HG03139 (cell line): Measurements from ENCODE around the gene NRXN3.

Experiments used
- ATAC-seq: cut with Tn5 transposase; IDR thresholded peaks from one replicate; pipeline ENCODE4 v1.9.1; 2021; ENCODE audit not compliant: unreplicated experiment

NRXN3 gene

DNA sequence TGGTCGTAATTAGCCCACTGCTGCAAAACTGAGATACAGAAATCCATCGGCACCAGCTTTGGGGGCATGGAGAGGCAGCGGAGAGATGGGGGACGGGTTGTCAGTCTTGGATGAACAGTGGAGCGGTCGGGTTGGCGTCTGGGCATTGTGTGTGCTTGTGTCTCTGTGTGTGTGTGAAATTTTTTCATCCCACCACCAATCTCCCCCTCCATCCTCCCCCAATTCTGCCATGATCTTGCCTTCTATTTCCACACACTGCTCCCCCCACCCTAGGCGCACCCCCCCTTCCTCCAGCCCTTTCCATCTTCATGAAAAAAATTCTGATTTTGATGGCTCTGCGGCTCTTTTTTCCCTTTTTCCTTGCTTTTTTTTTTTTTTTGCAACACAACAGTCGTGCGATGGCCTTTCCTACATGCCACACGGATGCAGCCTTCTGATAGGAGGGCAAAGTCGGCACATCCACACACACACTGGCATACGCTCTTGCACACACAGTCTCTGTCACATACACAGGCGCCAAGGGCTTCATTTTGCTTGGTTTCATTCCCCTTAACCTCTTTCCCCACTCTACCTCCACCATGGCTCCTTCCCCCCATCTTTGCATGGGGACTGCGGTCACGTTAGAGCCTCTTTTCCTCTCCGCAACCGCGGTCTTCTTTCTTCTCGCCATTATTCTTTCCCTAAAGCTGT is 3.3 kb downstream of the NRXN3 start:
- ATAC-seq, result no peak

DNA sequence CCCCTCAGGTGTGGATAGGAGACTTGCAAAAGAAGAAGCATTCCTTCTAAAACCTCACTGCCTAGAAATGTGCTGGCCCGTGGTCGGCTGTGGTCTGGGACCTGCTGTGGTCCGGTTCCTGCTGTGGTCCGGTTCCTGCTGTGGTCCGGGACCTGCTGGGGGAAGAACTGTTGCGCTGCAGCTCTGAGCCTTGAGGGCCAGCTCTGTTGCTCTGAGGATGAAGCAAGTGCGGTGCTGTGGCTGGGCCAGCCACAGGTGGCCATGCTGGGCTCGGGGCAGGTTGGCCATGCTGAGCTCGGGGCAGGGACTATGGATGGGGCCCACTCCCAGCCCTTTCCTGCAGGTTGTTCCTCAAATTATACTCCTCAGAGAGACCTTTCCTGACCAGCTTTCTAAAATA is 5.2 kb downstream of the NRXN3 start:
- no peak for ATAC-seq

DNA sequence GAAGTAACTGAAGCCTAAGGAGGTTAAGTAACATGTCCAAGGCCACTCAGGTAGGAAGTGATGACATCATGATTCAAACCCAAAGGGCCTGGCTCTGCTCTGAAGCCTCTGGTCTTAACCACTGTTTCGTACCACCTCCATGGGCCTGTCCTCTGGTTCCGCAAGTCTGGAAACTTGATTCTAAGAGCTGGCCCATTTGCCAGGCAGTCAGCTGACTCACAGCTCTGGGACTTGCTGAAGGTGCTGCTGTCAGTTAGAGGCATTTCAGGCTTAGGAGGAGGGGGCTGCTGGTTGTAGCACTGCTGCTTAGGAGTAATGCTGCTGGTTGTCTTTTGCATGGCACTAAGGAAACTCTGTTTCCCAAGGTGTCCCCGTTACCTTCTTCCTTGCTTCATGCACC is 7.9 kb downstream of the NRXN3 start:
- no peak for ATAC-seq

DNA sequence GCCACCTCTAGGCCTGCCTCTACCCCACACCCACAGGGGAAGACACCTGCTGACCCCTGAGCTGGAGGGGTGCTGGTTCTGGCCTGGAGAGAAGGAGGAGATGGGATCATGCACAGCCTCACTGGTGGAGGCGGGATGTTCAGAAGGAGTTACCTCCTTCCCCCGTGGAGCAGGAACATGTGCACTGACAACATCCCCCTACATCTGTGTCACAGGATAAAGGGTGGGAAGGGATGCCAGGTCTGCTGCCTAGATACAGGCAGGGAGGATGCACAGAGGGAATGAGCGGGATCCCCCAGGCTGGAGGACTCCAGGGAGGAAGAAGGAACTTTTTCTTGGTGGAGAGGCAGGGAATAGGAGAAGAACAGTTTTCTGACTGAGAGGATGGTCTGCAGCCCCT is 8.8 kb downstream of the NRXN3 start:
- no peak for ATAC-seq

DNA sequence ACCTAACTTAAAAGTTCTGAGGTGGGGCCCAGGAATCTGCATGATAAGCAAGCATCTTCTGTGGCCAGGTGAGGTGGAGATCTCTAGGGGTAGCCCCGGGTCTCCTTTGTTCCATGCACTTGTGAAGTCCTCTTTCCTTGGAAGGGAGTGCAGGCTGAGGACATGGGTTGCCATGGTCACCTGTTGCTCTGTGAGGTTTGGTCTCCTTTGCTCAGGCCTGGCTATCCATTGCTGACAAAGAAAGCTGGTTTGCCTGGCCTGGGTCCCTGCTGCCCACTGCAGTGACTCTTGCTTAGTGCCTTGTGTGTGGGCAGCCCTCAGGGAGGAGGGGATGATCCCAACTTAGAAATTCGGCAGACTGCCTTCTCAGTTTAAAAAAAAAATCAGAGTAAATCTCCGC is 11.1 kb downstream of the NRXN3 start:
- ATAC-seq, result no peak

DNA sequence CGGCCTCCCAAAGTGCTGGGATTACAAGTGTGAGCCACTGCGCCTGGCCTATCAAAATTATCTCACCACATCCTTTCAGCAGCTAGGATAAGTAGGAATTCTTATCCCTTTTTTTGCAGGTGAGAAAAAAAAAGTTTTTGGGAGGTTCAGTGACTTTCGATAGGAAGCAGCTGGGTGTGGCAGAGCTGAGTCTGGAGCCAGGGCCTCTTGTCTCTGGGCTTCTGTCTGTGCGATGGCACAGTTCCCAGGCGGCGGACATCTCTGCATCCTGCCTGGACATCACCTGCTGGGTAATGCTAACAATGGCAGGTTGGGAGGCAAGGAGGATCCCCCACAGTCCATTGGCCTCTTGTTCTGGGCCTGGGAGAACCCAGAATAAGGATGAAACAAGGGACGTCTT is 12.5 kb downstream of the NRXN3 start:
- ATAC-seq, result no peak

DNA sequence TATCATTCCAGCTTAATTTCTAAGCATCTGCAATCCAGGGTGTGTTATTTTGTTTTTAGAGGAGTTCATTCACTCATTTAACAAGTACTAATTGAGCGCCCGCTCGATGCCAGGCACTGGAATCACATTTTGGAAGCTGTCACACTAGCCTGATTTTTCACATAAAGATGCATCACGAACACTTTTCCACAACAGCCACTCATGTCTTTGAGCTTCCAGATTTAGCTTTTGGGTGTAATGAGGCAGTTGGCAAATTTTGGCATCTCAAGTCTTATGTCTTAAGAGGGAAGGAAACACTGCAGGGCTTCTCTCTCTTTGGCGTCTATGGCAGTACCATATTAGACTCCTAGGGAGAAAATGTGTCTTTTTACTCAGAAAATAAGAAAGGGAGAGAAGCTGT is 14.0 kb downstream of the NRXN3 start:
- no peak for ATAC-seq

DNA sequence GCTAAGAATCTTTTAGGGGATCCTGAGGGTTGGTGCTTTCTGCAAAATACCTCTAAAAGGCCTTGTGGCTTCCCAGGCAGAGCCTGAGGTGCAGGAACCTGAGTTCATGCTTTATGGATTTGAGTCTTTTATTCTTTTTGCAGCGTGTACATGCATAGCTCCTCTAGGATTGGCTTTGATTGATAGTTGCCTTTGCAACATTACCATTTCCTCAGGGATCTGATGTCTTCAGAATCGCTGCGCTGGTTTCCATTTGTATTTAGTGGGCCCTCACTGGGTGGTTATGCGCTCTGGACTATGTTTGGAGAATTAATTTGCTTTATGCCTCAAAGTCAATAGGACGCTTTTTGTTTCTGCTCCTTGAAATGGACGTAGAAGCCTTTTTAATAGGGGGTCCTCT is 16.1 kb downstream of the NRXN3 start:
- no peak for ATAC-seq

DNA sequence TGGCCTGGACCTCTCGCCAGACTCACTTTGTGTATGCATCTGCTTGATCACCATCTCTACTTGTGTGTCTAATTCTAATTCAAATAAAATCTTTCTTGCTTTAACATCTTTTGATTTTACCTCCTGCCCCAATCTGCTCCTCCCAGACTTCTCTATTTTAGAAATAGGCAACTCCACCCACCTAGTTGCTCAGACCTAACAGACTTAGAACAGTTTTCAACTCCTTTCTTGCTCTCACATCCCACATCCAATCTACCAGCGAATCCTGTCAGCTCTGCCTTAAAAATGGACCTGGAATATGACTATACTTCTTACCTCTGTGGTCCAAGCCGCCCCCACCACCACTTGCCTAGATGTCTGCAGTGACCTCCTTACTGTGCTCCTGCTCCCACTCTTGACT is 18.7 kb downstream of the NRXN3 start:
- ATAC-seq, result no peak

DNA sequence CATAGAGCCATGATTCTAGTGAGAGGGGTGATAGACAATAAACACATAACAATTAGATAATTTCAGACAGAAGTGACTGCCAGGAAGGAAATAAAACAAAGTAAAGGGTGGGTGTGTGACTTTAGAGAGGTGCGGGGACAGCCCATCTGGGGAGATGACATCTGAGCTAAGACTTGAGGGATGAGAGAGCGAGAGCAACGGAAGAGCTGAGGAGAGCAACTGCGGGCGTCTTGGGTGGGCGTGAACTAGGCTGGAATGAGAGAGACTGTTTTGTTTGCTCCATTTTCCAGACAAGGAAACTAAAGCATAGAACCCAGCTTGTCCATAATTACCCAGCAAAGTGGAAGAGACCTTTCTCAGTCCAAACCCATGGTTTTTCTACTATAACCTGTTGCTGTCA is 25.3 kb downstream of the NRXN3 start:
- no peak for ATAC-seq

DNA sequence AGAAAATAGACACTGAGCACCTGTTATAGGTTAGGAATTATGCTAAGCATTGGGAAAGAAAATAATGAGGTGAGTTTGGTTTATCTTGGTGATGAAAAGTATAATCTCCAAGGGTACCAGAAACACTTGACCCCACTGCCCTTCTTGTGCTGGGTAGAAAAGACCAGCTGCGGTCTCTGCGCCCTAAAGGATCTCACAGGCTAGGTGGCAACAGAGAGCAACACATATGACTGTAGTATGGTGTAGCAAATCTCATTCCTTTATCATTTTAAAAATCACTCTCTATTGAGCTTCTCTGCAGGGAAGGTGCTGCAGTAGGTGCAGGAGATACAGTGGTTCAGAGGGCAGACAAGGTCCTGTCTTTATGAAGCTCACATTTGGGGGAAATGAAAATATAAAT is 26.1 kb downstream of the NRXN3 start:
- ATAC-seq, result no peak

DNA sequence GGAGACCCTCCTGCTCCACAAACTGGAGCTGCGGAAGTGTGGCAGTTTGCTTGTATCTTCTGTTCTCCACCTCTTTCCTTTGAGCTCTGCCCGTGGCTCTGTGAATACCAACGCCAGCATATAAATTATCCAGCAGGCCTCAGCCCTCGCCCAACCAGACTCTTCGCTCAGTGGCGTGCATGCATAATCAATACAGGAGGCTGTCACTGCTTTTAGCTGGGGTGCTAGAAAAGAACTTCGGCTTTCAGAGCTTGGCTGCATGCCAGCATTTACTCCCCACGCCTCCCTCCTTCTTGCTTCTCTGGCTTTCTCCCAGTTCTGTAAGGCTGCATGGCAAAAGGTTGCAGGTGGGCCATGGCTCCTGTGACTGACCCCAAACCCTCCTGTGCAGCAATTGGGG is 26.9 kb downstream of the NRXN3 start:
- ATAC-seq, result no peak

DNA sequence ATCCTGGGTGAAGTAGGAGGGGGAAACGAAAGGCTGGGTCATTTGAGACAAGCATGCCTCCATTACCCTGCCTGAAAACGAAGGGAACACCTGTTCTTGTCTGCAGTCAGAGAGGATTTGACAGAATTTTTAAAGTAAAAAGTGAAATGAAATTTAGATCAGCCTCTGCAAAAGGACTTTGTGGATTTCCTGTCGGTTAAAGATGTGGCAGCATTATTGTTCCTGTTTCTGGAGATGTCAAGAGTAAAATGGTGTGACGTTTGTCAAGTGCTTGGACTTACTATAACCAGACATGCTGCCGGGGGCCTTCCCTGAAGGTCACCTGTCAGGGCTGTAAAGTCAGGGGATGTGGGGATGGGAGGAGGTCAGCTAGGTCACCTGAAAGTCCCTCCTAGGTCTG is 32.0 kb downstream of the NRXN3 start:
- no peak for ATAC-seq

DNA sequence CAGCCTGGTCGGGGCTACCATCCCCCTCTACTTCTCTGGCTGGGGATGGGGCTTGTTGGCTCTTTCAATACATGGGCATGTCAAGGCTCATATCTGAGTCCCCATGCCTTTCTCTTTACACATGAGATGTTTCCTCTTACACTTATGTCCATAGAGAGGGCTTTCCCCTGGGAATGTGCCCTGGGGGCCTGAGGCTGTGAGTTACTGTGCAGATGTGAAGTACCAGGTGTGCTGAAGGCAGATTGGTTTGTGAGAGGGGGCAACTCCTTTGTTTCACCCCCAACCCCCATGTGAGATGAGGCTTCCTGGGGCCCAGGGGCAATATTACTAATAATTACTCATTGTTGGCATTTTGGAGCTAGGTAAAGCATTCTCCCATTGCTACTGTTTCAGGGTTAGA is 32.8 kb downstream of the NRXN3 start:
- no peak for ATAC-seq

DNA sequence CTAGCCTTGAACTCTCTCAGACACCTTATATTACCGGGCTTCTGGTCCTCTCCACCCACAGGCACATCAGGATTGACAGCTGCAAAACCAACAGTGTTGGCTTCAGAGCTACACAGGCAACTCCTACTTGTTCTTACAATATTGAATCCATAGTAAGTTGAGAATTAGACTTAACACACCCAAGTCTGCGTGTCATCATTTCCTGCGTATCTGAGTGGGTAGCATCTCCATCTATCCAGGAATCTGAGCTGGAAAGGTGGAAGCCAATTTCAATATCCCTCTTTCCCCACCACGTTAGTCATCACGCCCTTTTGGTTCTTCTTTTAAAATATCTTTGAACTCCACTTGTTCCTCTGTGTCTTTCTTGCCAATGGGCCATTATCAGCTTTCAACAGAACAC is 37.2 kb downstream of the NRXN3 start:
- ATAC-seq, result no peak

DNA sequence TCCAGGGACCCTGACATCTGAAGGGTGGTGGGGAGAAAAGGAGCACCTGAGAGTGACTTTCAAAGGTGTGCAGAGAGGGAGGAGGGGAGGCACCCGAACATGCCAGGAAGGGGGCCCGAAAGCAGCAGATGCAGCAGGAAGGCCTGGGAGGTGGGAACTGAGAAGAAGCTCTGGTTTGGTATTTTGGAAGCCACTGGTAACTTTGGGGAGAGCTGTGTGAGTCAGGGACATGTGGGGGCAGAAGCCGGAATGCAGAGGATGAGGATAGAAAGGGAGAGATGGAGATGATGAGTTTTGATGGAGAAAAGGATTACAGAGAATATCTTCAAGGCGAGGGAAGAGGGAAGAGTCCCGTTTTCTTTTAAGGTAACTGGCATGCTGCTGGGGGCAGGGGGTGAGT is 50.1 kb downstream of the NRXN3 start:
- ATAC-seq, result no peak

DNA sequence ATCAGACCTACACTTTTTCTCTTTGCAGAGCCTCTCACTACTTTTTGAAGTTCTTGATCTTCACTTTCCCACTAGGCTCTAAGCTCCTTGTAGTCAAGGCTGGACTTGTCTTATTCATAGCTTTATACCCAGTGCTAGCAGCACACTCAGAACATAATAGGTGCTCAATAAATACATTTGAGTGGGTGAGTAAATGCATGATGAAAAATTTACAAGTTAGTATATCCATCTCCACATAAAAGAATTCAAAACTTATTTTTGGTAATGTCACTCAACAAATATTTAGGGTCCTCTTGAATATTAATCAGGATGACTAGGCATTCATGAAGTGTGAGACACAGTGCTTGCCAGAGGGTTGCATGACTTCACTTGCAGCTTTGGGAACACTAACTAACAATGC is 52.6 kb downstream of the NRXN3 start:
- no peak for ATAC-seq

DNA sequence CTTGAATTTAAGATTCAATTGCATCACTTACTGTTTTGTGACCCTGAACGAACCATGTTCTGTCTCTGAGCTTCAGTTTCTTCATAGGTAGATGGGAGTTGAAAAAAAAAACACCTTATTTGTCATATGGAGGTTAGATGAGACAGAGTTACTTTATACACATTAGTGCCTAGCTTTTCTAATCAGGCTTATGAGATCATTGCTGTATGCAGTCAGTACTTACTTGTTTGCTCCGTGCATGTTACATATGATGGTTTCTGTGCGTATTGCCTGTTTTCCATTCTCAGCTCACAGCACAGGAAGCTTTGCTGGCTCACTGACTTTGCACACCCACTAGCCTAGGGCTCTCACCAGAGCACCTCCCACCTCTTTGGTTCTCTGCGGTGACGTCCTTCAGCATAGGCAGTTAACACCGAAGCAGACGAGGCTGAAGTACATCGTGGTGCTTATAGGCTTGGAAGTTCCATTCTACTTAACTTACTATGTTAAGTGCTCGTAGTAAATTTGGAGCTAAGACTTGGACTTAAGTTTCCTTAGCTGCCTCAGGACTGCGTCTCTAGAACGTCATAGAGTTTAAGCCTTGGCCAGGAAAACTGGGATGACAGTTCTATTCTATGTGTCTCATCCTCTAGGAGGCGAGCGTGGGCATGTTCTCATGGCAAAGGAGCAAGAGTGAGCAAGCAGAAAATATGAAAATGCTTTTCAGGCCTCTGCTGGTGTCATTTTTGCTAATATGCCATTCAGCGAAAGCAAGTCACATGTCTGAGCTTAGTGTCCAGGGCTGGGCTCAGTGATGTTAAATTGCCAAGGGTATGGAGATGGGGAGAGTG is 57.3 kb downstream of the NRXN3 start:
- no peak for ATAC-seq

DNA sequence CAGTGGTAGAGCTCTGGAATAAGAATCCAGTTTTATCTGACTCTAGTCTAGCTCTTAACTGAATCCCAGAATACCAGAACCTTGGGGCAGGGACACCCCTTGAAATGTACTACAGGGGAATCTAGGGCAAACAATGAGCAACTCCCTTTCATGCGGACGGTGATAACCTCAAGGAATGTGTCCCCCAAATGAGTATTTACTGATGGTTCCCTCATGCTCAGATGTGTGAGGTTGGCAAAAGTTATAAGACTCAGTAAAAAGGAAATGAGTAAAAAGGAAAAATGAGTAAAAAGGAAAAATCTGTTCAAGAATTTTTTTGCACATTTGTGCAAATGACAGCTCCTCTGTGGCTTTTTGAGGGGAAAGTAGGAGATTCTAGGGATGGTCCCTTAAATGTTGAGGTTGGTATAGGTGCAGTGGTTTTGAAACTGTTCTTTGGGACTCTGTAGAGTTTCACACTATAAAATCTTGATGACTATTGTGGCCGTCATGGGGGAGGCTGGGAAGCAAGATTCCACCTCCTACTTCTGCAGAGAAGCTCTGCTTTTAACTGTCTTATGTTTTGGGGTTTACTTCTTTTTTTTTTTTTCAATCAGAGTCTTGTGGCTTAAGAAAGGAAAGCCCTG is 58.6 kb downstream of the NRXN3 start:
- ATAC-seq, result no peak

DNA sequence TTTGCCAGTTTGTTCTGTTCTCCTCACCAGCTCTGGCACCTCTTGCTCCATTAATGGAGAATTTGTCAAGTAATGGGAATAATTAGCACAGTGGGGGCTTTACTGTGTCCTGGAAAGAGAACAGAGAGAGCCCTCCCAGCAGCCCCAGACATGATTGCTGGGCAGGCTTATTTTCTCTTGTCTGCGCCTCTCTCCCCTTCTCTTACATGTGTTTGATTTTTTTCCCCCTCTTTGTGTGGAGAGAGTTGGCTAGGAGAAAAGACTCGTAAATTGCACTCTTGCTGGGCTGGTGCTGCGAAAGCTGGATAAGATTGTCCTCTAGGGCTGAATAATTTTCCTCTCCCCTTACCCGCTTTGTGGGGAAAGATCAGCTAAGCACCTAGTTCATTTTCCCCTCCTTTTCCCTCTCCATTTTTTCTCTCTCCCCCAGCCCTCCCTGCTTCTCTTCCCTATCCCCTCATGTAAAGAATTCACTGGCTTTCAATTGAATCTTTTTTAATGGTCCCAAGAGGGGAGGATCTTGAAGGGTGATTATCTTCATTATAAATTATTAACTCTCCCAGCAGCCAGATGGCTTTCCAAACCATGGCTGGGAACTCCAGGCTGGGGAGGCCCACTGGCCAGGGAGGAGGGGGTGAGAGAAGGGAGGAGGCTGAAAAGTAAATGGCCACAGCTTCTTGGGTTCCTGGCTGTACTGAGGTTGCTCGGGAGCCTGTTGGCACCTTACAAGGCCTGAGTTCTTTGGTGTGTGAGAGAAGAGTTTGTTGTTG is 62.2 kb downstream of the NRXN3 start:
- no peak for ATAC-seq

DNA sequence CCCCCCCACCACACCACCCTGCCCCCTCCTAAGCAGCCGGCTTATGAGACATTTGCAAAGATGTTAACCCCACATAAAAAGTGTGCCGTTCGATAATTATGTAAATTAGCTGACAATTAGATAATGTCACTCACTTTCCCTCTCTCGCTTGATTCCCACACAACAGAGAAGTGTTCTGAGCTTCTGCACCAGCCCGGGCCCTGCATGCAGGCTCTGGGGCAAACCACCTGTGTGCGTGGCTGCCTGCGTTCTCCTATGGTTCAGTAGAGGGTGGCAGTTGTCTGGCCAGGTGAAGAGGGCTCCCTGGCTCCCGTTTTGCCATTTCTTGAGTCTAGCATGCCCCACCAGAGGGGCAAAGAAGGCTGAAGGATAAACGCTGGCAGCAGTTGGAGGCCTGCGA is 68.0 kb downstream of the NRXN3 start:
- no peak for ATAC-seq

DNA sequence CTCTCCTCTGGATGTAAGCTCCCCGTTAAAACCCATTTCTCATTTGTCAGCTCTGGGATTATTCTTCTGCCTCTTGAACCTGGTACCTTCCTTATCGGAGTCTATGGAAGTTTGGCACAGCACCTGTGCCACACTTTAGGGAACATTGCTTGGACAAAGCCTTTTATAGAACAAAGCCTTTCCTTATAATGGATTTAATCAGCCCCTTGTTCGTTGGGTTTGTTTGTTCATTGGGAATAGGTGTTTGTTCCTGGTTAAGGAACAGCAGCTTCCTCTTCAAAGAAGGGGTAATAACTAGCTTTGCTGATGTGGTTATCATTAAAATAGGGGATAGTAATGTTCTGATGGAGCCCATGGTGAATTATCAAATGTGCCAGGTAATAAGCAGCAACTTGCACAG is 70.4 kb downstream of the NRXN3 start:
- ATAC-seq, result no peak
